Right atrium auricular region (tissue), 2 donors: Measurements from ENCODE around the gene STOML1. TPM values are rescaled to one million over a fixed set of nuclear protein-coding genes. Genes with fewer than 3 reads are reported as not detected.

ENCODE experiments used
- DNase-seq: peaks from one replicate; pipeline ENCODE4 v3.0.0-alpha.2; 2019; ENCODE audit warnings: low spot score
- H3K27ac ChIP-seq, 2 donors: fragments of 200-600 bp; sonication (generic); 1 replicate in 1 of 2; 2 replicates in 1 of 2; pipeline ENCODE4 v1.5.1; 2016 to 2019
- H3K27me3 ChIP-seq, 2 donors: fragments of 200-600 bp; sonication (generic); one replicate each; pipeline versions ENCODE4 v1.5.1 to v1.6.0; 2017 to 2019
- H3K36me3 ChIP-seq: fragments of 200-600 bp; sonication (generic); one replicate; pipeline ENCODE4 v1.5.1; 2016
- H3K4me1 ChIP-seq, 2 donors: fragments of 200-600 bp; sonication (generic); one replicate each; pipeline versions ENCODE4 v1.5.1 to v1.6.0; 2017 to 2019
- H3K4me3 ChIP-seq, 2 donors: fragments of 200-600 bp; sonication (generic); 1 replicate in 1 of 2; 2 replicates in 1 of 2; pipeline ENCODE4 v1.5.1; 2017 to 2019; ENCODE audit warnings: mild to moderate bottlenecking in 1 of 2, moderate library complexity in 1 of 2
- H3K9me3 ChIP-seq, 2 donors: fragments of 200-600 bp; sonication (generic); one replicate each; pipeline ENCODE4 v1.5.1; 2019
- total RNA-seq, 2 donors: library from RNA; depleted of rRNA; stranded (reverse); fragments of >200 nt; gene quantifications; one replicate each; pipeline ENCODE4 v1.1.0, GENCODE V29; 2016
- TF ChIP-seq, protein P1 (sequence below), 2 donors: fragments of 200-600 bp; sonication (generic); IDR thresholded peaks; one replicate each; pipeline ENCODE4 v1.5.1; 2019; ENCODE audit warnings: antibody characterized with exemption in 2 of 2

Gene STOML1
- total RNA-seq, 2 donors from 2014 or later, result 11.8 to 23.5 TPM

DNA sequence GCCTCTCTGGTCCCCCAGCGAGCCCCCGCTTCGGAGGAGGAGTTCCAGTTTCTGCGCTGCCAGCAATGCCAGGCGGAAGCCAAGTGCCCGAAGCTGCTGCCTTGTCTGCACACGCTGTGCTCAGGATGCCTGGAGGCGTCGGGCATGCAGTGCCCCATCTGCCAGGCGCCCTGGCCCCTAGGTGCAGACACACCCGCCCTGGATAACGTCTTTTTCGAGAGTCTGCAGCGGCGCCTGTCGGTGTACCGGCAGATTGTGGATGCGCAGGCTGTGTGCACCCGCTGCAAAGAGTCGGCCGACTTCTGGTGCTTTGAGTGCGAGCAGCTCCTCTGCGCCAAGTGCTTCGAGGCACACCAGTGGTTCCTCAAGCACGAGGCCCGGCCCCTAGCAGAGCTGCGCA, 5.9 kb upstream of the STOML1 start:
- H3K27ac ChIP-seq, result no peak overlapping the region
- peaks cover 0 to 68% of the 10 kb centered on the region in 2 donors for H3K4me1 ChIP-seq
- H3K27me3 ChIP-seq, result no peaks in the 10 kb centered on the region
- TF ChIP-seq, protein P1, sequence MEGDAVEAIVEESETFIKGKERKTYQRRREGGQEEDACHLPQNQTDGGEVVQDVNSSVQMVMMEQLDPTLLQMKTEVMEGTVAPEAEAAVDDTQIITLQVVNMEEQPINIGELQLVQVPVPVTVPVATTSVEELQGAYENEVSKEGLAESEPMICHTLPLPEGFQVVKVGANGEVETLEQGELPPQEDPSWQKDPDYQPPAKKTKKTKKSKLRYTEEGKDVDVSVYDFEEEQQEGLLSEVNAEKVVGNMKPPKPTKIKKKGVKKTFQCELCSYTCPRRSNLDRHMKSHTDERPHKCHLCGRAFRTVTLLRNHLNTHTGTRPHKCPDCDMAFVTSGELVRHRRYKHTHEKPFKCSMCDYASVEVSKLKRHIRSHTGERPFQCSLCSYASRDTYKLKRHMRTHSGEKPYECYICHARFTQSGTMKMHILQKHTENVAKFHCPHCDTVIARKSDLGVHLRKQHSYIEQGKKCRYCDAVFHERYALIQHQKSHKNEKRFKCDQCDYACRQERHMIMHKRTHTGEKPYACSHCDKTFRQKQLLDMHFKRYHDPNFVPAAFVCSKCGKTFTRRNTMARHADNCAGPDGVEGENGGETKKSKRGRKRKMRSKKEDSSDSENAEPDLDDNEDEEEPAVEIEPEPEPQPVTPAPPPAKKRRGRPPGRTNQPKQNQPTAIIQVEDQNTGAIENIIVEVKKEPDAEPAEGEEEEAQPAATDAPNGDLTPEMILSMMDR (IDR thresholded peaks at IDR 0.05), result no peak
- H3K9me3 ChIP-seq, result no peaks in the 10 kb centered on the region
- no peak overlapping the region for H3K4me3 ChIP-seq
- H3K36me3 ChIP-seq, result peaks cover 10% of the 10 kb centered on the region
- DNase-seq, result no peak

DNA sequence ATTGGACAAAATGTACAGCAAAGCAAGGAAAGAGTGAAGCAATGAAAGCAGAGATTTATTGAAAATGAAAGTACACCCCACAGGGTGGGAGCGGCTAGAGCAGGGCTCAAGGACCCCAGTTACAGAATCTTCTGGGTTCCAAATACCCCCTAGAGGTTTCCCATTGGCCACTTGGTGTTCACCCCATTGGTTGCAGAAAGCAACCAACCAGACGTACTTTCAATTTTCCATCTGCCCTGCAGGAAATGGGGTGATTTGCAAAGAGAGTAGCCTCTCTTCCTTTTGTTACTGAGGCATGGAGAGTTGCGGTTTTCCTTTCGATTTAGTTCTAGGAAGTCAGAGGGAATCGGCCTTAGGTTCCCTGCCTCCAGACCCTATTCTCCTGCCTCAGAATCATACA, 4.8 kb upstream of the STOML1 start:
- peak overlapping the region; percentile 43 to 57 for H3K27ac ChIP-seq
- no peaks in the 10 kb centered on the region for H3K27me3 ChIP-seq
- TF ChIP-seq, protein P1 (IDR thresholded peaks at IDR 0.05), result no peak
- peaks cover 10% of the 10 kb centered on the region for H3K36me3 ChIP-seq
- H3K4me1 ChIP-seq, result peaks cover 0 to 76% of the 10 kb centered on the region in 2 donors
- no peaks in the 10 kb centered on the region for H3K9me3 ChIP-seq
- peak overlapping the region; percentile 20 to 92 for H3K4me3 ChIP-seq
- DNase-seq, result no peak

DNA sequence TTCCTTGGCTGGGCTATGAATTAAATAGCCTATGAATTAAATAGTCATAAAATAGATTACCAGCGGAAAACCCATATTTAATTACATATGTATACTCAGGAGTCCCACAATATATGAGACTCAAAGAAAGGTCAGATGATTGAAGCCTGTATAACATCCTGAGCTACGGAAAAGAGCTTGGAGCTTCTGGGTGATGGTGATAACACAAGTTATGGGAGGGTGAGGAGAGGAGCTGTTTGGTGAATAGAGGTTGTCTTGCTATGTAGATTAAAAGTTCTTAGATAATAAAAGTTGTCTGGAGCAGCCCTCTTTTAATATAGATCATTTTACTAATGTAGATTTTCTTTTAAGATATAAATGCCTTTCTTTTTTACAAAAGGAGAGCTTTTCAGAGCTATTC, 4.2 kb upstream of the STOML1 start:
- H3K9me3 ChIP-seq, result no peaks in the 10 kb centered on the region
- peaks cover 10% of the 10 kb centered on the region for H3K36me3 ChIP-seq
- H3K4me1 ChIP-seq, result peaks cover 0 to 79% of the 10 kb centered on the region in 2 donors
- peak overlapping the region; percentile 72 to 92 for H3K4me3 ChIP-seq
- TF ChIP-seq, protein P1 (IDR thresholded peaks at IDR 0.05), result no peak
- no peak for DNase-seq
- no peaks in the 10 kb centered on the region for H3K27me3 ChIP-seq
- peak overlapping the region; percentile 57 to 97 for H3K27ac ChIP-seq

DNA sequence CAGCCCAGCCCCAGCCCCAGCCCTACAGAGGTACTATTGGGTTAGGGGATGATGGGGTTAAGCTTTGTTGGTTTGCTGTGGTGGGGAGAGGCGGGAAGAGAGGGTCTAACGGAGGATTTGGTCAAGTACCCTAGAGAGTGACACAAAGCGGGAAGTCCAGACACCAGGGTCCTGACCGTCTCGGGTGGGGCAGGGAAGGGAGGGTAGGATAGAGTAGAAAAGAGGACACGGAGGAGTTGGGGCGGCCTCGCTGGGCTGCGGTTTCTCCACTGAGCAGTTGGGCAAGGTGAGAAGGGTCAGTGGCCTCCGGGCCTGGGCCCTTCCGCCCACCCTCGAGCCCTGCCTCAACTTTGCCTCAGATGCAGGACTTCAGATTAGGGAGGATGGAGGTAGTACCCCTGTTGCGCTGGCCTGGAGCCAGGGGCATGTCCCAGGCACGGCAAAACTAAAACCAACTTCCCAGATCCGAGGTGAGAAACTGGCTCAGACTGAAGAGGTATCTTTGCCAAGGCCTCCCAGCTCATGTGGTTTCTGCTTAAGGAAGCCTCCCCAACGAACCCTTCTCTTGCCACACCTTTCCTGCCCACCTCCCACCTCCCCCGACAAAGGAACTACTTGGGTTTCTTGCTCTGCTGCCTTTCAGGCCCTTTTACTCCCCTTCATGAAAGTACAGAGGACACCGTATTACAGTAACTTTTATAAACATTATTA, 3.0 kb upstream of the STOML1 start:
- no peaks in the 10 kb centered on the region for H3K27me3 ChIP-seq
- H3K36me3 ChIP-seq, result peaks cover 10% of the 10 kb centered on the region
- H3K4me3 ChIP-seq, result peak overlapping the region; percentile 72 to 92
- H3K27ac ChIP-seq, result peak overlapping the region; percentile 93 to 97
- DNase-seq, result peak; percentile 59
- peaks cover 0 to 85% of the 10 kb centered on the region in 2 donors for H3K4me1 ChIP-seq
- TF ChIP-seq, protein P1 (IDR thresholded peaks at IDR 0.05), result no peak
- no peaks in the 10 kb centered on the region for H3K9me3 ChIP-seq

DNA sequence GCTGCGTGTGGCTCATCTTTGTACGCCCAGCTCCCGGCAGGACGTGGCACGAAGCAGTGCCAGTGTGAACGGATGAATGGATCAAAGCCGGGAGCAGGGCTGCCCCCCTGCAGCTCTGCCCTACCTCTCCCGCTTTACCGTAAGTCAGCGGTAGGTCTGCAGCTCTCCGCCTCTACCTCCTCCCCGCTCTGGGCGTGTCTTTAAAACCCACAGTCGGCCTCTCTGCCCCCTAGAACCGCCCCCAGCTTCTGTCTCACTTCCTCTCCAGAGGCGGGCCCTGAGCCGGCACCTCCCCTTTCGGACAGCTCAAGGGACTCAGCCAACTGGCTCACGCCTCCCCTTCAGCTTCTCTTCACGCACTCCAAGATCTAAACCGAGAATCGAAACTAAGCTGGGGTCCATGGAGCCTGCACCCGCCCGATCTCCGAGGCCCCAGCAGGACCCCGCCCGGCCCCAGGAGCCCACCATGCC, 2.4 kb upstream of the STOML1 start, which contains the start of gene PML:
Gene PML, plus strand, starts transcription at position 304 of the 471 bp plus-strand sequence. Its CDS starts 97 bp downstream, at position 401.
- peak within 1 kb of the TSS; percentile 93 to 97 for H3K27ac ChIP-seq
- H3K4me1 ChIP-seq, result peaks cover 0 to 87% of the 10 kb centered on the region in 2 donors
- TF ChIP-seq, protein P1 (IDR thresholded peaks at IDR 0.05), result peak in 1 of 2 donors; percentile 42
- H3K36me3 ChIP-seq, result peaks cover 10% of the 10 kb centered on the region
- peak; percentile 98 for DNase-seq
- H3K9me3 ChIP-seq, result no peaks in the 10 kb centered on the region
- peak within 1 kb of the TSS; percentile 72 to 92 for H3K4me3 ChIP-seq
- no peaks in the 10 kb centered on the region for H3K27me3 ChIP-seq
